Activated gamma-delta T cell treated with anti-CD3 and anti-CD28 coated beads, Interleukin-2, amount 50 U/mL, for 16 hours (primary cell): ENCODE measurements around the gene SLC30A10.
"Not testable (repeated sequence)": the region's sequence is repeated elsewhere in the genome, so short reads cannot be mapped to it uniquely, and the experiment has no call there.

Experiments used
- DNase-seq: peaks from one replicate; pipeline ENCODE4 v3.0.0-alpha.2; 2020; ENCODE audit warnings: low read depth

Gene SLC30A10

GRCh38 chr1:219927956-219928790 is at the start of gene SLC30A10:
Gene SLC30A10, minus strand, starts transcription at chr1:219928557. Its CDS starts 117 bp downstream, at chr1:219928440.
- no peak for DNase-seq

GRCh38 chr1:219973213-219973612 is 44.9 kb upstream of the SLC30A10 start:
- no peak for DNase-seq

GRCh38 chr1:219967361-219967760 is 39.0 kb upstream of the SLC30A10 start:
- no peak for DNase-seq

GRCh38 chr1:219966071-219966349 is 37.7 kb upstream of the SLC30A10 start:
- DNase-seq, result no peak

GRCh38 chr1:219965285-219966070 is 37.1 kb upstream of the SLC30A10 start:
- DNase-seq, result no peak

- no peak for DNase-seq
These were observed 35.1 kb upstream of the SLC30A10 start for GRCh38 chr1:219963432-219963831.

- DNase-seq, result no peak
These were observed 33.3 kb upstream of the SLC30A10 start for GRCh38 chr1:219961684-219962083.

GRCh38 chr1:219959540-219960203 is 31.3 kb upstream of the SLC30A10 start:
- DNase-seq, result no peak

GRCh38 chr1:219958875-219959417 is 30.6 kb upstream of the SLC30A10 start:
- no peak for DNase-seq

- DNase-seq, result no peak
These were observed 26.5 kb upstream of the SLC30A10 start for GRCh38 chr1:219954736-219955421.

GRCh38 chr1:219954052-219954451 is 25.7 kb upstream of the SLC30A10 start:
- DNase-seq, result no peak

GRCh38 chr1:219952361-219952760 is 24.0 kb upstream of the SLC30A10 start:
- DNase-seq, result no peak

GRCh38 chr1:219949227-219949626 is 20.9 kb upstream of the SLC30A10 start:
- not testable (repeated sequence) for DNase-seq

GRCh38 chr1:219948766-219949165 is 20.4 kb upstream of the SLC30A10 start:
- DNase-seq, result not testable (repeated sequence)

- no peak for DNase-seq
These were observed 17.4 kb upstream of the SLC30A10 start for GRCh38 chr1:219945795-219946194.

GRCh38 chr1:219941179-219942118 is 13.1 kb upstream of the SLC30A10 start:
- no peak for DNase-seq

GRCh38 chr1:219940707-219941106 is 12.3 kb upstream of the SLC30A10 start:
- no peak for DNase-seq

GRCh38 chr1:219938706-219939105 is 10.3 kb upstream of the SLC30A10 start:
- DNase-seq, result no peak

GRCh38 chr1:219933763-219934162 is 5.4 kb upstream of the SLC30A10 start:
- DNase-seq, result not testable (repeated sequence)

- DNase-seq, result no peak
These were observed 2.7 kb upstream of the SLC30A10 start for GRCh38 chr1:219931033-219931432.

- DNase-seq, result no peak
These were observed 398 bp upstream of the SLC30A10 start for GRCh38 chr1:219928791-219929118.
